Measurements from ENCODE around the gene CNIH2.
A peak's percentile ranks its signal among the peaks of the same experiment; 100 is the strongest.
"Not testable (repeated sequence)": the region's sequence is repeated elsewhere in the genome, so short reads cannot be mapped to it uniquely, and the experiment has no call there.

The CNIH2 gene

GRCh38 chr11:66261578-66261977 is 16.4 kb upstream of the CNIH2 start:
- no peak for DNase-seq

GRCh38 chr11:66262191-66262590 is 15.8 kb upstream of the CNIH2 start:
- no peak for DNase-seq

- no peak for DNase-seq
These were observed 15.3 kb upstream of the CNIH2 start for GRCh38 chr11:66262696-66263095.

GRCh38 chr11:66263231-66263630 is 14.7 kb upstream of the CNIH2 start:
- DNase-seq = no peak

- no peak for DNase-seq
These were observed 14.2 kb upstream of the CNIH2 start for GRCh38 chr11:66263785-66264184.

- DNase-seq = no peak
These were observed 13.6 kb upstream of the CNIH2 start for GRCh38 chr11:66264383-66264782.

- no peak for DNase-seq
These were observed 13.1 kb upstream of the CNIH2 start for GRCh38 chr11:66264914-66265313.

GRCh38 chr11:66265531-66266377 is 12.2 kb upstream of the CNIH2 start:
- no peak for DNase-seq

GRCh38 chr11:66266378-66267038 is 11.5 kb upstream of the CNIH2 start:
- no peak for DNase-seq

GRCh38 chr11:66267039-66267378 is 11.0 kb upstream of the CNIH2 start:
- no peak for DNase-seq

GRCh38 chr11:66267379-66268243 is 10.4 kb upstream of the CNIH2 start:
- peak; percentile 76 to 79 for DNase-seq

GRCh38 chr11:66268244-66268951 is 9.6 kb upstream of the CNIH2 start, which contains the start of gene RAB1B:
Gene RAB1B (plus strand): TSS chr11:66268639. CDS start chr11:66268680, 41 bp downstream.
- DNase-seq = peak; percentile 99 to 100

- DNase-seq = peak; percentile 30 to 45
These were observed 8.7 kb upstream of the CNIH2 start for GRCh38 chr11:66268952-66269905.

- no peak for DNase-seq
These were observed 6.2 kb upstream of the CNIH2 start for GRCh38 chr11:66271816-66272215.

GRCh38 chr11:66272596-66272995 is 5.4 kb upstream of the CNIH2 start:
- no peak for DNase-seq

GRCh38 chr11:66274219-66274618 is 3.8 kb upstream of the CNIH2 start:
- DNase-seq = no peak

GRCh38 chr11:66275396-66275795 is 2.6 kb upstream of the CNIH2 start:
- no peak for DNase-seq

- DNase-seq = no peak
These were observed 1.9 kb upstream of the CNIH2 start for GRCh38 chr11:66275984-66276612.

- DNase-seq = not testable (repeated sequence)
These were observed 1.4 kb upstream of the CNIH2 start for GRCh38 chr11:66276619-66277018.

GRCh38 chr11:66277064-66277463 is 911 bp upstream of the CNIH2 start:
- not testable (repeated sequence) for DNase-seq
